ENCODE results near the gene PPIA. TPM values are rescaled to one million over a fixed set of nuclear protein-coding genes. Genes with fewer than 3 reads are reported as not detected.

The PPIA gene
- 1,000 to 10,000 TPM; 1,240 to 1,316 TPM for total RNA-seq

- DNase-seq (peak; percentile 99), ATAC-seq (replicated peaks in 1 of 2) (peak; percentile 88 to 90)
- Mint-ChIP-seq H3K4me1 (ENCODE audit: low read depth) (peaks cover 39% of the 10 kb centered on the region), H3K27ac (peak within 1 kb of the TSS; percentile 100), H3K36me3 (ENCODE audit: insufficient read depth in 2 of 2) (peaks cover 25 to 33% of the 10 kb centered on the region in 2 donors), H3K4me3 (peak within 1 kb of the TSS; percentile 90 to 100), H3K27me3 (ENCODE audit: low read depth) (no peaks in the 10 kb centered on the region), H3K9me3 (no peaks in the 10 kb centered on the region)
Observed at GRCh38 chr7:44796504-44797328, at the start of gene PPIA. Gene PPIA, plus strand, starts transcription at chr7:44796681. Its CDS starts 44 bp downstream, at chr7:44796725.

- Mint-ChIP-seq H3K4me3 (peak within 1 kb of the TSS; percentile 96 to 99), H3K9me3 (no peaks in the 10 kb centered on the region), H3K36me3 (ENCODE audit: insufficient read depth in 2 of 2) (peaks cover 2% of the 10 kb centered on the region in 2 donors), H3K27me3 (ENCODE audit: low read depth) (no peaks in the 10 kb centered on the region), H3K4me1 (ENCODE audit: low read depth) (peaks cover 49% of the 10 kb centered on the region), H3K27ac (peak within 1 kb of the TSS; percentile 99)
- ATAC-seq (replicated peaks in 1 of 2): peak; percentile 86 to 88
- peak; percentile 94 to 97 for DNase-seq
Observed at GRCh38 chr7:44748045-44748947, 48.2 kb upstream of the PPIA start, which contains the start of gene ZMIZ2. Gene ZMIZ2, plus strand, starts transcription at chr7:44748847. Its CDS starts 7,403 bp downstream, at chr7:44756250.

GRCh38 chr7:44748948-44749731 lies 47.3 kb upstream of the PPIA start:
- Mint-ChIP-seq H3K27me3 (ENCODE audit: low read depth) (no peaks in the 10 kb centered on the region), H3K4me3 (peak overlapping the region; percentile 84 to 96), H3K9me3 (no peaks in the 10 kb centered on the region), H3K36me3 (ENCODE audit: insufficient read depth in 2 of 2) (peaks cover 2% of the 10 kb centered on the region in 2 donors), H3K27ac (peak overlapping the region; percentile 72), H3K4me1 (ENCODE audit: low read depth) (peaks cover 49% of the 10 kb centered on the region)
- peak; percentile 40 to 52 for DNase-seq
- ATAC-seq (replicated peaks in 1 of 2): peak in 1 of 2 donors; percentile 29

- H3K27me3 Mint-ChIP-seq (ENCODE audit: low read depth): no peaks in the 10 kb centered on the region
- no peaks in the 10 kb centered on the region for H3K9me3 Mint-ChIP-seq
- H3K36me3 Mint-ChIP-seq (ENCODE audit: insufficient read depth in 2 of 2): peaks cover 2% of the 10 kb centered on the region in 2 donors
- H3K4me3 Mint-ChIP-seq: peak overlapping the region; percentile 84 to 96
- H3K4me1 Mint-ChIP-seq (ENCODE audit: low read depth): peaks cover 53% of the 10 kb centered on the region
- no peak for DNase-seq
- peak overlapping the region; percentile 90 for H3K27ac Mint-ChIP-seq
- ATAC-seq (replicated peaks in 1 of 2): no peak
Observed at GRCh38 chr7:44749992-44750391, 46.5 kb upstream of the PPIA start.

GRCh38 chr7:44750424-44750823 lies 46.1 kb upstream of the PPIA start:
- Mint-ChIP-seq H3K36me3 (ENCODE audit: insufficient read depth in 2 of 2) (peaks cover 2% of the 10 kb centered on the region in 2 donors), H3K4me3 (peak overlapping the region; percentile 84 to 96), H3K27me3 (ENCODE audit: low read depth) (no peaks in the 10 kb centered on the region), H3K9me3 (no peaks in the 10 kb centered on the region), H3K27ac (peak overlapping the region; percentile 90), H3K4me1 (ENCODE audit: low read depth) (peaks cover 53% of the 10 kb centered on the region)
- ATAC-seq (replicated peaks in 1 of 2) (no peak), DNase-seq (no peak)

- H3K27ac Mint-ChIP-seq: peak overlapping the region; percentile 90
- ATAC-seq (replicated peaks in 1 of 2) (peak; percentile 39 to 46), DNase-seq (peak; percentile 55 to 66)
- peaks cover 53% of the 10 kb centered on the region for H3K4me1 Mint-ChIP-seq (ENCODE audit: low read depth)
- H3K36me3 Mint-ChIP-seq (ENCODE audit: insufficient read depth in 2 of 2): peaks cover 2% of the 10 kb centered on the region in 2 donors
- H3K4me3 Mint-ChIP-seq: peak overlapping the region; percentile 84 to 96
- no peaks in the 10 kb centered on the region for H3K27me3 Mint-ChIP-seq (ENCODE audit: low read depth)
- H3K9me3 Mint-ChIP-seq: no peaks in the 10 kb centered on the region
Observed at GRCh38 chr7:44750921-44751571, 45.4 kb upstream of the PPIA start.

- Mint-ChIP-seq H3K27me3 (ENCODE audit: low read depth) (no peaks in the 10 kb centered on the region), H3K27ac (peak overlapping the region; percentile 52), H3K9me3 (no peaks in the 10 kb centered on the region), H3K36me3 (ENCODE audit: insufficient read depth in 2 of 2) (peaks cover 2% of the 10 kb centered on the region in 2 donors), H3K4me3 (peak overlapping the region in 1 of 2 donors; percentile 71), H3K4me1 (ENCODE audit: low read depth) (peaks cover 43% of the 10 kb centered on the region)
- ATAC-seq (replicated peaks in 1 of 2) (no peak), DNase-seq (no peak)
Observed at GRCh38 chr7:44752822-44753221, 43.7 kb upstream of the PPIA start.

GRCh38 chr7:44754802-44755697 lies 41.4 kb upstream of the PPIA start:
- H3K27ac Mint-ChIP-seq: peak overlapping the region; percentile 72
- H3K27me3 Mint-ChIP-seq (ENCODE audit: low read depth): no peaks in the 10 kb centered on the region
- peaks cover 0 to 7% of the 10 kb centered on the region in 2 donors for H3K36me3 Mint-ChIP-seq (ENCODE audit: insufficient read depth in 2 of 2)
- H3K4me1 Mint-ChIP-seq (ENCODE audit: low read depth): peaks cover 35% of the 10 kb centered on the region
- no peak for ATAC-seq (replicated peaks in 1 of 2)
- no peaks in the 10 kb centered on the region for H3K9me3 Mint-ChIP-seq
- no peak overlapping the region for H3K4me3 Mint-ChIP-seq
- DNase-seq: no peak

- no peak overlapping the region for H3K4me3 Mint-ChIP-seq
- DNase-seq (no peak), ATAC-seq (replicated peaks in 1 of 2) (no peak)
- H3K27me3 Mint-ChIP-seq (ENCODE audit: low read depth): no peaks in the 10 kb centered on the region
- no peak overlapping the region for H3K27ac Mint-ChIP-seq
- H3K9me3 Mint-ChIP-seq: no peaks in the 10 kb centered on the region
- peaks cover 26% of the 10 kb centered on the region for H3K4me1 Mint-ChIP-seq (ENCODE audit: low read depth)
- H3K36me3 Mint-ChIP-seq (ENCODE audit: insufficient read depth in 2 of 2): peaks cover 0 to 8% of the 10 kb centered on the region in 2 donors
Observed at GRCh38 chr7:44755698-44756627, 40.5 kb upstream of the PPIA start.

- Mint-ChIP-seq H3K4me3 (no peak overlapping the region), H3K27ac (no peak overlapping the region), H3K27me3 (ENCODE audit: low read depth) (no peaks in the 10 kb centered on the region), H3K36me3 (ENCODE audit: insufficient read depth in 2 of 2) (peaks cover 0 to 8% of the 10 kb centered on the region in 2 donors), H3K9me3 (no peaks in the 10 kb centered on the region), H3K4me1 (ENCODE audit: low read depth) (peaks cover 17% of the 10 kb centered on the region)
- ATAC-seq (replicated peaks in 1 of 2) (no peak), DNase-seq (no peak)
Observed at GRCh38 chr7:44756904-44757303, 39.6 kb upstream of the PPIA start.

Data from activated T-cell treated with anti-CD3 and anti-CD28 coated beads, Interleukin-2, amount 50 U/mL, for 72 hours (primary cell).